Upper lobe of left lung (tissue), 6 donors: Measurements from ENCODE around the gene ALKBH5. TPM values are rescaled to one million over a fixed set of nuclear protein-coding genes. Genes with fewer than 3 reads are reported as not detected.

ENCODE experiments used
- ATAC-seq, 2 donors: fragments of 200-7000 bp; cut with Tn5 transposase; one replicate each; pipeline ENCODE4 v1.9.1; 2022; ENCODE audit warnings: mild to moderate bottlenecking in 2 of 2, moderate library complexity in 2 of 2; ENCODE audit not compliant: low FRiP score in 2 of 2
- DNase-seq, 2 donors: peaks; one replicate each; pipeline ENCODE4 v3.0.0-alpha.2; 2019 to 2020
- H3K27ac ChIP-seq, 4 donors: fragments of 200-600 bp; sonication (generic); one replicate each; pipeline ENCODE4 v1.5.1; 2016 to 2019
- H3K27me3 ChIP-seq, 4 donors: fragments of 200-600 bp; sonication (generic); one replicate each; pipeline ENCODE4 v1.5.1; 2017 to 2019
- H3K36me3 ChIP-seq, 4 donors: fragments of 200-600 bp; sonication (generic); one replicate each; pipeline ENCODE4 v1.5.1; 2016 to 2019
- H3K4me1 ChIP-seq, 4 donors: fragments of 200-600 bp; sonication (generic); one replicate each; pipeline ENCODE4 v1.5.1; 2018 to 2019
- H3K4me3 ChIP-seq, 4 donors: fragments of 200-600 bp; sonication (generic); one replicate each; pipeline ENCODE4 v1.5.1; 2017 to 2019; ENCODE audit warnings: mild to moderate bottlenecking in 2 of 4, moderate library complexity in 1 of 4
- H3K9me3 ChIP-seq, 4 donors: fragments of 200-600 bp; sonication (generic); one replicate each; pipeline ENCODE4 v1.5.1; 2018 to 2019
- EP300 ChIP-seq, 4 donors: sonication (generic); formaldehyde crosslinking; IDR thresholded peaks; one replicate each; pipeline ENCODE4 v1.5.1; 2017; ENCODE audit warnings: antibody characterized with exemption in 4 of 4, control low read depth in 2 of 4
- POLR2A ChIP-seq, 4 donors: fragments of 450-650 bp; IDR thresholded peaks; one replicate each; pipeline ENCODE4 v1.5.1; 2016 to 2017; ENCODE audit warnings: antibody characterized with exemption in 4 of 4, mild to moderate bottlenecking in 2 of 4
- POLR2AphosphoS5 ChIP-seq, 2 donors: sonication (generic); formaldehyde crosslinking; IDR thresholded peaks; one replicate each; pipeline ENCODE4 v1.5.1; 2017; ENCODE audit warnings: antibody characterized with exemption in 2 of 2
- WGBS, 2 donors: methylation state at CpG; one replicate each; pipeline ENCODE4 v1.1.5; 2017 to 2018; 5-methylcytosine and 5-hydroxymethylcytosine counted together
- total RNA-seq, 6 donors: library from RNA; depleted of rRNA in 4 of 6; stranded (reverse); fragments of >200 nt in 4 of 6; gene quantifications; one replicate each; pipeline versions ENCODE4 v1.1.0 to v1.2.1, GENCODE V29; 2016 to 2021
- TF ChIP-seq, protein P1 (sequence below), 6 experiments: fragments of 450-650 bp in 4 of 6; fragments of 200-600 bp in 2 of 6; sonication (generic) in 2 of 6; IDR thresholded peaks; one replicate each; pipeline ENCODE4 v1.5.1; 2016 to 2019; ENCODE audit warnings: antibody characterized with exemption in 6 of 6
- donor health status: DM: no; HTN: no; CAD: no; lungs with moderate emphysema.
- donor health status: DM: no; HTN: yes; CAD: no; lungs with severe emphysema.

Gene ALKBH5
- 100 to 1,000 TPM in 1 of 6 donors, 10 to 100 TPM in 5; 63.9 to 112 (median 94.7) TPM for total RNA-seq

DNA sequence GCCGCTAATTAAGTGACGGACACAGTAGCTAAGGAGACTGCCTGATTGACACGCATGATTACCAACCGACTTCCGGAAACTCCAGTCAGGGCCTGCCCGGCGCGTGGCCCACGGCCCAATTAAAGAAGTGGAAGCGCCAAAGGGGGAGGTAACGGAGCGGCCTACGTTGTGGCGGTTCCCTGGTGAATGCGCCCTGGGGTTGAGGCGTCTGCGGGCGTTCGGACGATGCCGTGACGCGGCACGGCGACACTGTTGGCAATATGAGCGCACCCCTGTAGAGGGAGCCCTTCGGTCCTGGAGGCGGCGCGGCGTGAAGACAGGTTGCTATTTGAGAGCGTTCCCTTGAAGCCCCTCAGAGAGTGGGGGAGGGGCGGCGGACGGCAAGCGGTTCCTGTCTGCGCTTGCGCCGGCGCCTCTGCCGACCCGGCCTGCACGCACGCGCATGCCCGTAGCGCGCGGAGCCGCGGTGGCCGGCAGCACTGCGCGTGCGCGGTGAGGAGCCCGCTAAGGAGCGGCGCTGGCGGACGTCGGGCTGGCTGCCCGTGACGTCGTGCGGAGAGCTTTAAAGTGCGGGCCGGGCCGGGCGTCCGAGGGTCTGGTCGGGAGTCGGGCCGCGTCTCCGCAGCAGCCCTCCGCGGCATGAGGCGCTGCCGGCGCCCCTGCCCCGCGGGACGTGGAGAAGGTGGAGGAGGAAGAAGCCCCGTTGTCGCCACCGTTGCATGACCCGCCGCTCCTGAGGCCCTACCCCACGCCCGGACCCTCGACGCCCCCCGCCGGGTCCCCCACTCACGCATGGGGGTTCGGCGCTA is at the start of gene ALKBH5:
Gene ALKBH5 (plus strand): TSS at position 495 of the 809 bp plus-strand sequence. CDS start 416 bp downstream, outside the sequence.
- TF ChIP-seq POLR2A (IDR thresholded peaks at IDR 0.05) = peak; percentile 28 to 98 (median 93)
- peak in 1 of 4 donors; percentile 42 for TF ChIP-seq EP300 (IDR thresholded peaks at IDR 0.05)
- TF ChIP-seq, protein P1, sequence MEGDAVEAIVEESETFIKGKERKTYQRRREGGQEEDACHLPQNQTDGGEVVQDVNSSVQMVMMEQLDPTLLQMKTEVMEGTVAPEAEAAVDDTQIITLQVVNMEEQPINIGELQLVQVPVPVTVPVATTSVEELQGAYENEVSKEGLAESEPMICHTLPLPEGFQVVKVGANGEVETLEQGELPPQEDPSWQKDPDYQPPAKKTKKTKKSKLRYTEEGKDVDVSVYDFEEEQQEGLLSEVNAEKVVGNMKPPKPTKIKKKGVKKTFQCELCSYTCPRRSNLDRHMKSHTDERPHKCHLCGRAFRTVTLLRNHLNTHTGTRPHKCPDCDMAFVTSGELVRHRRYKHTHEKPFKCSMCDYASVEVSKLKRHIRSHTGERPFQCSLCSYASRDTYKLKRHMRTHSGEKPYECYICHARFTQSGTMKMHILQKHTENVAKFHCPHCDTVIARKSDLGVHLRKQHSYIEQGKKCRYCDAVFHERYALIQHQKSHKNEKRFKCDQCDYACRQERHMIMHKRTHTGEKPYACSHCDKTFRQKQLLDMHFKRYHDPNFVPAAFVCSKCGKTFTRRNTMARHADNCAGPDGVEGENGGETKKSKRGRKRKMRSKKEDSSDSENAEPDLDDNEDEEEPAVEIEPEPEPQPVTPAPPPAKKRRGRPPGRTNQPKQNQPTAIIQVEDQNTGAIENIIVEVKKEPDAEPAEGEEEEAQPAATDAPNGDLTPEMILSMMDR (IDR thresholded peaks at IDR 0.05) = peak in 3 of 6 experiments; percentile 56 to 70 (median 68)
- peak; percentile 73 to 95 for TF ChIP-seq POLR2AphosphoS5 (IDR thresholded peaks at IDR 0.05)
- Histone ChIP-seq H3K4me1 (peaks cover 36 to 48% (median 43%) of the 10 kb centered on the region in 4 donors), H3K36me3 (peaks cover 0 to 14% (median 0%) of the 10 kb centered on the region in 4 donors), H3K9me3 (no peaks in the 10 kb centered on the region), H3K27ac (peak within 1 kb of the TSS; percentile 97 to 98 (median 98)), H3K4me3 (peak within 1 kb of the TSS; percentile 79 to 97 (median 91)), H3K27me3 (no peaks in the 10 kb centered on the region)
- ATAC-seq (peak; percentile 95 to 96), DNase-seq (peak; percentile 98 to 99)
- 0% methylated on average over 1 to 69 of the region's 98 CpGs for WGBS, 2 donors

GRCh38 chr17:18136357-18136756 is 47.3 kb upstream of the ALKBH5 start:
- 76 to 84% methylated on average over 19 of the region's 19 CpGs for WGBS, 2 donors
- no peak overlapping the region for H3K4me3 ChIP-seq
- no peak for ATAC-seq
- TF ChIP-seq, protein P1 (IDR thresholded peaks at IDR 0.05) = no peak
- TF ChIP-seq EP300 (IDR thresholded peaks at IDR 0.05) (no peak), POLR2A (IDR thresholded peaks at IDR 0.05) (no peak), POLR2AphosphoS5 (IDR thresholded peaks at IDR 0.05) (no peak)
- H3K4me1 ChIP-seq = peaks cover 0 to 7% (median 0%) of the 10 kb centered on the region in 4 donors
- H3K9me3 ChIP-seq = no peaks in the 10 kb centered on the region
- H3K36me3 ChIP-seq = no peaks in the 10 kb centered on the region
- no peaks in the 10 kb centered on the region for H3K27me3 ChIP-seq
- no peak overlapping the region for H3K27ac ChIP-seq
- peak in 1 of 2 donors; percentile 62 for DNase-seq

- Histone ChIP-seq H3K36me3 (no peaks in the 10 kb centered on the region), H3K4me1 (peaks cover 0 to 10% (median 1%) of the 10 kb centered on the region in 4 donors), H3K4me3 (no peak overlapping the region), H3K27ac (no peak overlapping the region), H3K9me3 (no peaks in the 10 kb centered on the region), H3K27me3 (no peaks in the 10 kb centered on the region)
- ATAC-seq = no peak
- WGBS, 2 donors = 91 to 95% methylated on average over 4 to 8 of the region's 8 CpGs
- TF ChIP-seq, protein P1 (IDR thresholded peaks at IDR 0.05) = no peak
- TF ChIP-seq POLR2A (IDR thresholded peaks at IDR 0.05) (no peak), POLR2AphosphoS5 (IDR thresholded peaks at IDR 0.05) (no peak), EP300 (IDR thresholded peaks at IDR 0.05) (no peak)
- no peak for DNase-seq
Measured at GRCh38 chr17:18138065-18138749, 45.4 kb upstream of the ALKBH5 start.

GRCh38 chr17:18139092-18139491 is 44.5 kb upstream of the ALKBH5 start:
- no peaks in the 10 kb centered on the region for H3K9me3 ChIP-seq
- WGBS, 2 donors = 90 to 94% methylated on average over 2 of the region's 2 CpGs
- TF ChIP-seq POLR2AphosphoS5 (IDR thresholded peaks at IDR 0.05) (no peak), EP300 (IDR thresholded peaks at IDR 0.05) (no peak), POLR2A (IDR thresholded peaks at IDR 0.05) (no peak)
- TF ChIP-seq, protein P1 (IDR thresholded peaks at IDR 0.05) = no peak

More at GRCh38 chr17:18139092-18139491, 44.5 kb upstream of the ALKBH5 start:
- no peak overlapping the region for H3K27ac ChIP-seq
- H3K27me3 ChIP-seq = no peaks in the 10 kb centered on the region
- H3K4me3 ChIP-seq = no peak overlapping the region
- DNase-seq (no peak), ATAC-seq (no peak)
- no peaks in the 10 kb centered on the region for H3K36me3 ChIP-seq
- H3K4me1 ChIP-seq = peaks cover 0 to 10% (median 5%) of the 10 kb centered on the region in 4 donors
